ENCODE data around the gene DPEP3. TPM values are rescaled to one million over a fixed set of nuclear protein-coding genes. Genes with fewer than 3 reads are reported as not detected.

The DPEP3 gene
- total and polyA plus RNA-seq, 2 donors (not counting 1 experiment from before 2014, with no cell fraction given), result 1.9 to 2.0 TPM

DNA sequence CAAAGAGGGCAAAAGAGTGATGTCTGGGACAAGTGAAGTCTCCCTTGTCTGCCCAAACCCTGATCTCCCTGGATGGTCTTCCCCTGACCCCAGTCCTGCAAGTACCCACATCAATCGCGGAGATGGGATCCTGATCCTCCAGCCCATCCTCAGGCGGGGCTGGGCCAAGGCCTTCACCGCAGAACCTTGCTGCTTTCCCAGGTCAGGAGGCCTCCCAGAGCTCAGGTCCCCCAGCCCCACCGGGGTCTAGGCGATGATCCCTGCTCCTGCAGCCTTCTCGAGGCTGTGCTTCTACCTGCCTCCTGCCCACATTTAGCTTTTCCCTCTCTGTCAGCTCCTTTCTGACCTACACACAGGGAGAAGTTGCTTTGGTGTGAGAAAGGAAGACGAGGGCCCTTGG lies 18.2 kb downstream of the DPEP3 start:
- H3K4me1 Mint-ChIP-seq, result peaks cover 6% of the 10 kb centered on the region
- no peak overlapping the region for H3K27ac Mint-ChIP-seq
- H3K79me2 ChIP-seq (ENCODE audit: control insufficient read depth, insufficient read depth, low read length), result peaks cover 25% of the 10 kb centered on the region
- no peaks in the 10 kb centered on the region for H3K9me3 Mint-ChIP-seq (ENCODE audit: insufficient read depth)
- H3K27me3 ChIP-seq (replicated peaks in 1 of 4; ENCODE audit: control extremely low read depth in 1 of 4, control insufficient read depth in 3 of 4, insufficient read depth in 4 of 4, low read length in 3 of 4), result no peaks in the 10 kb centered on the region
- no peak overlapping the region for H2AFZ ChIP-seq (ENCODE audit: insufficient read depth, low read depth, low read length, poor library complexity, severe bottlenecking)
- no peak overlapping the region for H3K27ac ChIP-seq (ENCODE audit: low read length in 2 of 2)
- H3K4me3 Mint-ChIP-seq, result no peak overlapping the region
- TF ChIP-seq EZH2 (IDR thresholded peaks at IDR 0.05; ENCODE audit: borderline replicate concordance, insufficient read depth, low read depth, low read length, poor library complexity, severe bottlenecking), result no peak
- TF ChIP-seq, protein P1, sequence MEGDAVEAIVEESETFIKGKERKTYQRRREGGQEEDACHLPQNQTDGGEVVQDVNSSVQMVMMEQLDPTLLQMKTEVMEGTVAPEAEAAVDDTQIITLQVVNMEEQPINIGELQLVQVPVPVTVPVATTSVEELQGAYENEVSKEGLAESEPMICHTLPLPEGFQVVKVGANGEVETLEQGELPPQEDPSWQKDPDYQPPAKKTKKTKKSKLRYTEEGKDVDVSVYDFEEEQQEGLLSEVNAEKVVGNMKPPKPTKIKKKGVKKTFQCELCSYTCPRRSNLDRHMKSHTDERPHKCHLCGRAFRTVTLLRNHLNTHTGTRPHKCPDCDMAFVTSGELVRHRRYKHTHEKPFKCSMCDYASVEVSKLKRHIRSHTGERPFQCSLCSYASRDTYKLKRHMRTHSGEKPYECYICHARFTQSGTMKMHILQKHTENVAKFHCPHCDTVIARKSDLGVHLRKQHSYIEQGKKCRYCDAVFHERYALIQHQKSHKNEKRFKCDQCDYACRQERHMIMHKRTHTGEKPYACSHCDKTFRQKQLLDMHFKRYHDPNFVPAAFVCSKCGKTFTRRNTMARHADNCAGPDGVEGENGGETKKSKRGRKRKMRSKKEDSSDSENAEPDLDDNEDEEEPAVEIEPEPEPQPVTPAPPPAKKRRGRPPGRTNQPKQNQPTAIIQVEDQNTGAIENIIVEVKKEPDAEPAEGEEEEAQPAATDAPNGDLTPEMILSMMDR (IDR thresholded peaks at IDR 0.05), result no peak
- H3K9me3 ChIP-seq (ENCODE audit: control extremely low read depth in 1 of 3, control insufficient read depth in 2 of 3, insufficient read depth in 1 of 3, low read length in 2 of 3), result no peaks in the 10 kb centered on the region
- peaks cover 3 to 5% of the 10 kb centered on the region in 2 donors for H3K4me1 ChIP-seq (ENCODE audit: control insufficient read depth in 2 of 2, insufficient read depth in 2 of 2, low read length in 2 of 2)
- WGBS (ENCODE audit: insufficient coverage), result 98% methylated on average over 4 of the region's 8 CpGs
- CTCF ChIA-PET, result interaction anchor here (1.3 to 2.5 kb wide), 2 partner anchors 20 to 286 kb away, joined by 3 to 5 read pairs; no protein-coding TSS in a partner anchor
- no peak overlapping the region for H3K9ac ChIP-seq (ENCODE audit: low read length)
- no peaks in the 10 kb centered on the region for H3K27me3 Mint-ChIP-seq
- no peak overlapping the region for H3K4me3 ChIP-seq (ENCODE audit: control extremely low read depth in 1 of 5, extremely low read depth in 1 of 5, insufficient read depth in 1 of 5, low read depth in 2 of 5, low read length in 4 of 5)
- POLR2A ChIA-PET, result no interaction called here
- H4K20me1 ChIP-seq (ENCODE audit: control insufficient read depth, insufficient read depth, low read length, poor library complexity, severe bottlenecking), result peaks cover 7% of the 10 kb centered on the region
- no peak for ATAC-seq (ENCODE audit: low read depth)
- intact Hi-C loops (cut with micrococcal nuclease), result loop anchor here (10.0 kb wide), 1 partner anchor 263 kb away; no protein-coding TSS in a partner anchor
- DNase-seq, result no peak
- H3K4me2 ChIP-seq (replicated peaks; ENCODE audit: low read depth, low read length, poor library complexity, severe bottlenecking), result no peak overlapping the region
- H3K36me3 ChIP-seq (replicated peaks in 1 of 2; ENCODE audit: control extremely low read depth in 1 of 2, control insufficient read depth in 1 of 2, extremely low read depth in 1 of 2, insufficient read depth in 2 of 2, low read length in 1 of 2), result peaks cover 0 to 27% of the 10 kb centered on the region in 2 experiments

DNA sequence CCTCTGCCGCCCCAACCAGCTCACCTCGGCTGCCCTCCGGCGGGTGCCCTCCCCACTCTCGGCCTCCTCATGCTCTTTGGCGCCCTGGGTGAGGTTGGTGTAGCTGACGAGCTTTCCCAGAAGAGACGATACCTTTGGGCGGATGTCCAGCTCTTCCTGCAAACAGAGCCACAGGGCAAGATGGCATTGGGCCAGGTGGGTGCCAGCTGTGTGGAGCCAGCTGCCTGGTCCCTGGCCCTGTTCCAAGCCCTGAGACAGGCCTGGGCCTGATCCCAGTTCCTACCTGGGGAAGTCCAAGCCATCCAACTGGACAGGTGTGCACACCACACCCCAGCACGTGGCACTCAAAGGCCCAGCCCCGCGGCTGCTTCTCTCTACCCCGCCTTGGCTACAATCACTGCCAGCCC lies 18.7 kb downstream of the DPEP3 start:
- POLR2A ChIA-PET, result no interaction called here
- H3K9me3 Mint-ChIP-seq (ENCODE audit: insufficient read depth), result no peaks in the 10 kb centered on the region
- TF ChIP-seq EZH2 (IDR thresholded peaks at IDR 0.05; ENCODE audit: borderline replicate concordance, insufficient read depth, low read depth, low read length, poor library complexity, severe bottlenecking), result no peak
- TF ChIP-seq, protein P1 (IDR thresholded peaks at IDR 0.05), result no peak
- H3K27me3 ChIP-seq (replicated peaks in 1 of 4; ENCODE audit: control extremely low read depth in 1 of 4, control insufficient read depth in 3 of 4, insufficient read depth in 4 of 4, low read length in 3 of 4), result no peaks in the 10 kb centered on the region
- DNase-seq (no peak), ATAC-seq (ENCODE audit: low read depth) (no peak)
- H3K79me2 ChIP-seq (ENCODE audit: control insufficient read depth, insufficient read depth, low read length), result peaks cover 20% of the 10 kb centered on the region
- no peak overlapping the region for H3K4me2 ChIP-seq (replicated peaks; ENCODE audit: low read depth, low read length, poor library complexity, severe bottlenecking)
- peaks cover 1% of the 10 kb centered on the region for H4K20me1 ChIP-seq (ENCODE audit: control insufficient read depth, insufficient read depth, low read length, poor library complexity, severe bottlenecking)
- peaks cover under 1% of the 10 kb centered on the region for H3K4me1 Mint-ChIP-seq
- CTCF ChIA-PET, result interaction anchor here (1.3 to 2.5 kb wide), 2 partner anchors 20 to 285 kb away, joined by 3 to 5 read pairs; no protein-coding TSS in a partner anchor
- H3K9ac ChIP-seq (ENCODE audit: low read length), result no peak overlapping the region
- intact Hi-C loops (cut with micrococcal nuclease), result loop anchor here (10.0 kb wide), 1 partner anchor 263 kb away; no protein-coding TSS in a partner anchor
- no peak overlapping the region for H3K27ac Mint-ChIP-seq
- H3K36me3 ChIP-seq (replicated peaks in 1 of 2; ENCODE audit: control extremely low read depth in 1 of 2, control insufficient read depth in 1 of 2, extremely low read depth in 1 of 2, insufficient read depth in 2 of 2, low read length in 1 of 2), result peaks cover 0 to 27% of the 10 kb centered on the region in 2 experiments
- H2AFZ ChIP-seq (ENCODE audit: insufficient read depth, low read depth, low read length, poor library complexity, severe bottlenecking), result no peak overlapping the region
- no peak overlapping the region for H3K27ac ChIP-seq (ENCODE audit: low read length in 2 of 2)
- no peaks in the 10 kb centered on the region for H3K27me3 Mint-ChIP-seq
- H3K4me3 Mint-ChIP-seq, result no peak overlapping the region
- no peaks in the 10 kb centered on the region for H3K9me3 ChIP-seq (ENCODE audit: control extremely low read depth in 1 of 3, control insufficient read depth in 2 of 3, insufficient read depth in 1 of 3, low read length in 2 of 3)
- WGBS (ENCODE audit: insufficient coverage), result 97% methylated on average over 13 of the region's 13 CpGs
- no peak overlapping the region for H3K4me3 ChIP-seq (ENCODE audit: control extremely low read depth in 1 of 5, extremely low read depth in 1 of 5, insufficient read depth in 1 of 5, low read depth in 2 of 5, low read length in 4 of 5)
- H3K4me1 ChIP-seq (ENCODE audit: control insufficient read depth in 2 of 2, insufficient read depth in 2 of 2, low read length in 2 of 2), result no peaks in the 10 kb centered on the region
